Type B pancreatic cell (in vitro differentiated cells): Measurements from ENCODE around the gene SLC4A1. TPM values are rescaled to one million over a fixed set of nuclear protein-coding genes. Genes with fewer than 3 reads are reported as not detected.

ENCODE experiments used
- DNase-seq: peaks from one replicate; pipeline ENCODE4 v3.0.0; 2021; ENCODE audit warnings: mixed read lengths; ENCODE audit not compliant: unreplicated experiment; ENCODE audit errors: extremely low spot score
- H3K27ac Mint-ChIP-seq: 2 replicates; pipeline ENCODE4 v1.8.0; 2021; ENCODE audit warnings: mild to moderate bottlenecking, mixed read lengths
- H3K27me3 Mint-ChIP-seq: 2 replicates; pipeline ENCODE4 v1.8.0; 2021; ENCODE audit warnings: mixed read lengths
- H3K36me3 Mint-ChIP-seq: 2 replicates; pipeline ENCODE4 v1.8.0; 2021; ENCODE audit warnings: mixed read lengths
- H3K4me1 Mint-ChIP-seq: one replicate; pipeline ENCODE4 v1.8.0; 2021; ENCODE audit warnings: mixed read lengths; ENCODE audit not compliant: unreplicated experiment
- H3K4me3 Mint-ChIP-seq: 2 replicates; pipeline ENCODE4 v1.8.0; 2021; ENCODE audit warnings: mild to moderate bottlenecking, mixed read lengths
- H3K9me3 Mint-ChIP-seq: 2 replicates; pipeline ENCODE4 v1.8.0; 2021; ENCODE audit warnings: mixed read lengths
- total RNA-seq: library from RNA; stranded (reverse); gene quantifications from 2 replicates; pipeline ENCODE4 v1.2.1, GENCODE V29; 2021; ENCODE audit warnings: low replicate concordance
- TF ChIP-seq, protein P1 (sequence below): fragments of 200-600 bp; sonication (generic); conservative IDR thresholded peaks from 2 replicates; pipeline ENCODE4 v1.5.0; 2021; ENCODE audit warnings: antibody characterized with exemption, mild to moderate bottlenecking

The SLC4A1 gene
- total RNA-seq, 1 donor from 2014 or later: not detected

DNA sequence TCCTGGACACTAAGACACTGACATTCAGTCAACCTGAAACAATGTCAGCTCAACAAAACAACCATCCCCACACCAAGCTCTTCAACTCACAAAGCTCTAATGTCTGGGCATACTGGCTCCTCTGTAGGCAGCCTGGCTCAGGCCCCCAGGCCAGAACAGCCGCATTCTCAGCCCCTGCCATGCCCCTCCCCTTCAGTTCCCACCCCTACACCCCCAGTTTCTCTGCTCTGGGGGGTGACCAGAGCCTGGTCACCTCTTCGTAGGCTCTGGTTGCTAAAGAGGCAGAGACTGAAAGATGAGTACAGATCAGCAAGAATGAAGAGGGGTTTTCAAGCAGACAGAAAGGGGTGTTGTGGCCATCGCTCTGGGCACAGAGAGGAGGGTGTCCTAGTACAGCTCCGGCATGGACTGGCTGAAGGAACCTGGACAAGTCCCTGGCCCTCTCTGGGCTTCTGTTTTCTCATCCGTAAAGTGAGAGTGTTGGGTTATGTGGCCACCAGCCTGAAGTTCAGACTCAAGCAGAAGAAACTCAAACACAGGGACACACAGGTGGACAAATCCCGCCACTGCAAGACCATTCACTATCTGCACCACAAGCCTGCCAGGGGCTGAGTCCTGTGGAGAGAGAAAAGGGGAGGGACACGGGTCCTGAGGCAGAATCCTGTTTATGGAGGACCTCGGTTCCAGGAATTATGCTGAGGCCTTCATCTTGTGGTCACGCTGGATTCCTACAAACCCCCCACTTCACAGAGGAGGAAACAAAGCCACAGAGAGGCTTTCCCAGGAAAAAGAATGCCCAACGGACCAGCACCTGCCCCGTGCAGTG is 987 bp upstream of the SLC4A1 start:
- peaks cover 23% of the 10 kb centered on the region for H3K27me3 Mint-ChIP-seq
- DNase-seq: no peak
- no peaks in the 10 kb centered on the region for H3K36me3 Mint-ChIP-seq
- H3K27ac Mint-ChIP-seq: no peak overlapping the region
- H3K9me3 Mint-ChIP-seq: no peaks in the 10 kb centered on the region
- peaks cover 5% of the 10 kb centered on the region for H3K4me1 Mint-ChIP-seq
- TF ChIP-seq, protein P1, sequence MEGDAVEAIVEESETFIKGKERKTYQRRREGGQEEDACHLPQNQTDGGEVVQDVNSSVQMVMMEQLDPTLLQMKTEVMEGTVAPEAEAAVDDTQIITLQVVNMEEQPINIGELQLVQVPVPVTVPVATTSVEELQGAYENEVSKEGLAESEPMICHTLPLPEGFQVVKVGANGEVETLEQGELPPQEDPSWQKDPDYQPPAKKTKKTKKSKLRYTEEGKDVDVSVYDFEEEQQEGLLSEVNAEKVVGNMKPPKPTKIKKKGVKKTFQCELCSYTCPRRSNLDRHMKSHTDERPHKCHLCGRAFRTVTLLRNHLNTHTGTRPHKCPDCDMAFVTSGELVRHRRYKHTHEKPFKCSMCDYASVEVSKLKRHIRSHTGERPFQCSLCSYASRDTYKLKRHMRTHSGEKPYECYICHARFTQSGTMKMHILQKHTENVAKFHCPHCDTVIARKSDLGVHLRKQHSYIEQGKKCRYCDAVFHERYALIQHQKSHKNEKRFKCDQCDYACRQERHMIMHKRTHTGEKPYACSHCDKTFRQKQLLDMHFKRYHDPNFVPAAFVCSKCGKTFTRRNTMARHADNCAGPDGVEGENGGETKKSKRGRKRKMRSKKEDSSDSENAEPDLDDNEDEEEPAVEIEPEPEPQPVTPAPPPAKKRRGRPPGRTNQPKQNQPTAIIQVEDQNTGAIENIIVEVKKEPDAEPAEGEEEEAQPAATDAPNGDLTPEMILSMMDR: no peak
- H3K4me3 Mint-ChIP-seq: no peak overlapping the region

DNA sequence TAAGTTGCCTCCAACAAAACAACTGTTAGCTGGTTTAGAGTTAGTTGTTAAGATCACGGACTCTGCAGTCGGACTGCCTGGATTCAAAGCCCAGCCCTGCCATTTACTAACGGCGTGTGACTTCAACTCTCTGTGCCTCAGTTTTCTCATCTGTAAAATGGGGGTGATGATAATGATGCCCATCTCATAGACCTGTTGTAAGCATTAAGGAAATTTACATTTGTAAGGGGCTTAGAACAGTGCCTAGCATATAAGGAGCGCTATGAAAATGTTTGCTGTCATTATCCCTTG is 825 bp downstream of the SLC4A1 start:
- Mint-ChIP-seq H3K36me3 (no peaks in the 10 kb centered on the region), H3K27ac (no peak overlapping the region), H3K9me3 (no peaks in the 10 kb centered on the region), H3K27me3 (peaks cover 31% of the 10 kb centered on the region), H3K4me1 (peaks cover 5% of the 10 kb centered on the region), H3K4me3 (no peak overlapping the region)
- TF ChIP-seq, protein P1: no peak
- no peak for DNase-seq

DNA sequence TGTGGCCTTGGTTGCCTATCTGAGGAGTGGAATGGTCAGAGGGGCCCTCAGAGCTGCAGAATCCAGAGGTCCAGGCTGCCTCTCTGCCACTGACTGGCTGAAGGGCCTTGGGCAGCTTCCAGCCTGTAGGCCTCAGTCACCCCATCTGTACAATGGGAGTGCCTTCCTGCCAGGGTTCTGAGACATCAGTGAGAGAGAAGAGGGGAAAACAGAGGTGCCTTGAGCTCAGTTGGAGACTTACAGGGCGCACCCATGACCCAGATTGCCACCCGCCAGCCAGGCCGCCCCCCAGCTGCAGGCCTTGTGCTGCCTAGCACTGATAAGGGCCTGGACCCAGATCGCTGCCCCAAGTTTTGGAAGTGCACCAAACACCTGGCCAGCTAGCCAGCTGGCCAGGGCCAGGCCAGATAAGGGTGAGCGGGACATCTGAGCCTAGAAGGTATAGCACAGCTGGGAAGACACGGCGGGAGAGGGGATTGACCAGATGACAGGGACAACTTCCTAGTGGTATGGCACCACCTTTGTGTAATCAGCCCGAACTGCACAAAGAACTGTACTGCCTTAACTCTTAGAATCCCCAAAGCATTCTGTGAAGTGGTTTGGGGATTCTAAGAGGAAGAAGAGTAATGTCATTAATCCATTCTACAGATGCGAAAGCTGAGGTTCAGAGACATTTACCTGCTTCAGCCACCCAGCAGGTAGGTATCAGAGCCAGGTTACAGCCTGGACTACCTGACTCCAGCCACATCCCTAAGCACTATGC is 1.4 kb downstream of the SLC4A1 start:
- H3K9me3 Mint-ChIP-seq: no peaks in the 10 kb centered on the region
- TF ChIP-seq, protein P1: no peak

DNA sequence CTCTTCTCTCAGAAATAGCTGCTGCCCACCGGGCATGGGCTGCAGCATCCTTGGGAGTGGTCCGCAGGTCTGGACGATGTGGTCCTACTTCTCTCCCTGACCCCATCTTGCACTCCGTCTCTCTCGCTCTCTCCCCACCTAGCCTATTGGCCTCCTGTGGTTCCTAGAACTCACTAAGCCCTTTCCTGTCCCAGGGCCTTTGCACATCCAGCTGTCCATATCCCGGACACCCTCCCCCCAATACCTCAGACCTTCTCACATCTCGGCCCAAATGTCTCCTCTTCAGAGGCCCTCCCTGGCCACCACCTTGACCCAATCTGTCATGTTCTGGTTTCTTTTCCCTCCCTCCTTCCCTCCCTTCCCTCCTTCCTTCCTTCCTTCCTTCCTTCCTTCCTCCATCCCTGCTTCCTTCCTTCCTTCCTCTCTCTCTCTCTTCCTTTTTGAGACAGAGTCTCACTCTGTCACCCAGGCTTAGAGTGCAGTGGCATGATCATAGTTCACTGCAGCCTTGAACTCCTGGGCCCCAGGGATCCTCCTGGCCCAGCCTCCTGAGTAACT is 4.5 kb downstream of the SLC4A1 start:
- Mint-ChIP-seq H3K4me1 (peaks cover under 1% of the 10 kb centered on the region), H3K27ac (no peak overlapping the region), H3K4me3 (no peak overlapping the region), H3K27me3 (peaks cover 16% of the 10 kb centered on the region), H3K36me3 (no peaks in the 10 kb centered on the region), H3K9me3 (no peaks in the 10 kb centered on the region)
- DNase-seq: no peak
- TF ChIP-seq, protein P1: no peak

More for the DNA sequence above, 1.4 kb downstream of the SLC4A1 start:
- no peaks in the 10 kb centered on the region for H3K36me3 Mint-ChIP-seq
- H3K27me3 Mint-ChIP-seq: peaks cover 25% of the 10 kb centered on the region
- DNase-seq: no peak
- peaks cover 5% of the 10 kb centered on the region for H3K4me1 Mint-ChIP-seq
- no peak overlapping the region for H3K4me3 Mint-ChIP-seq
- H3K27ac Mint-ChIP-seq: no peak overlapping the region

DNA sequence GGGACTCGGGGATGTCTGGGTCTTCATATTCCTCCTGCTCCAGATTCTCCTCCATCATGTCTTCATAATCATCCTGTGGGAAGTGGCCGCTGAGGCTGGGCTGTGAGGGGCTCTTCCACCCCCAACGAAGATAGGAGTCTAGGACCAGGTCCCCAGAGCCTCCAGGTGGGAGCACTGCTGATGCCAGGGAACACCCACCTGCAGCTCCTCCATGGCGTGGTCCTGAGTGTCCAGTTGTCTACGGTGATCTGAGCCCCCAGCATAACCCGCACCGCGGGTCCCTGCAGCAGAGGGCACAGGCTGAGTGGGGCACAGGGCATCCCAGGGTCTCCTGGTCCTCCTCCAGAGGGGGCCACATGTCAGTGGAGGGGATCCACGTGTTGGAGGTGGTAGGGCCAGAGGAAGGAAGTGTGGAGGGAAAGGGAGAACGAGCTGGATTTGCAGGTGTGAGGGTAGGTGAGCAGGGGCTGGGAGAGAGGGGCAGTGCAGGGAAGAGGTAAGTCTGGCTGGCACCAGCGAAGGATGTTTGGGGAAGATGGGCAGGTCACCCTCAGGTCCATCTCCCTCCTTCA is 5.2 kb downstream of the SLC4A1 start:
- no peak overlapping the region for H3K27ac Mint-ChIP-seq
- H3K36me3 Mint-ChIP-seq: no peaks in the 10 kb centered on the region
- TF ChIP-seq, protein P1: no peak
- no peaks in the 10 kb centered on the region for H3K9me3 Mint-ChIP-seq
- H3K4me1 Mint-ChIP-seq: no peaks in the 10 kb centered on the region
- no peak overlapping the region for H3K4me3 Mint-ChIP-seq
- DNase-seq: no peak
- peaks cover 16% of the 10 kb centered on the region for H3K27me3 Mint-ChIP-seq
